Uterine smooth muscle cell (primary cell): ENCODE data around the gene NLRP6. TPM values are rescaled to one million over a fixed set of nuclear protein-coding genes. Genes with fewer than 3 reads are reported as not detected.

Source experiments
- total RNA-seq: library from RNA; depleted of rRNA; stranded (reverse); fragments of >200 nt; gene quantifications from 2 replicates; pipeline ENCODE4 v1.2.3, GENCODE V29; 2014

The NLRP6 gene
- not detected in 2 replicates for total RNA-seq

GRCh38 chr11:278001-278951, at the start of gene NLRP6:
TSS of gene NLRP6 (plus strand) at chr11:278407. CDS start at chr11:278570, 163 bp downstream.

GRCh38 chr11:235997-236773, 42.0 kb upstream of the NLRP6 start, which contains the start of gene SIRT3:
TSS of gene SIRT3 (minus strand) at chr11:236342. CDS start at chr11:236328, 14 bp downstream.

GRCh38 chr11:236774-237767, 41.1 kb upstream of the NLRP6 start, which contains the start of gene PSMD13:
TSS of gene PSMD13 (plus strand) at chr11:236976. CDS start at chr11:237050, 74 bp downstream.

GRCh38 chr11:288478-289397, 10.5 kb downstream of the NLRP6 start, which contains the start of gene PGGHG:
TSS of gene PGGHG (plus strand) at chr11:289126. CDS start at chr11:289817, 691 bp downstream.

GRCh38 chr11:299081-299891, 21.1 kb downstream of the NLRP6 start, which contains the start of gene IFITM5:
TSS of gene IFITM5 (minus strand) at chr11:299526. CDS start at chr11:299490, 36 bp downstream.

GRCh38 chr11:307766-308708, 29.8 kb downstream of the NLRP6 start, which contains the start of gene IFITM2:
TSS of gene IFITM2 (plus strand) at chr11:307816. CDS start at chr11:308193, 377 bp downstream.

GRCh38 chr11:313787-314553, 35.8 kb downstream of the NLRP6 start, which contains the start of gene IFITM1:
TSS of gene IFITM1 (plus strand) at chr11:314040. CDS start at chr11:314171, 131 bp downstream.

Other genes with a start within 250 kb of the NLRP6 start
- not detected in 2 replicates for gene SCGB1C1, start 85.3 kb upstream of the NLRP6 start, total RNA-seq
- 17.9 and 21.6 TPM in 2 replicates for gene BET1L, start 71.0 kb upstream of the NLRP6 start, total RNA-seq
- 126 and 131 TPM in 2 replicates for gene RIC8A, start 70.7 kb upstream of the NLRP6 start, total RNA-seq
- gene SIRT3, start 42.1 kb upstream of the NLRP6 start, total RNA-seq, result 6.2 and 8.2 TPM in 2 replicates
- gene PSMD13, start 41.4 kb upstream of the NLRP6 start, total RNA-seq, result 118 and 202 TPM in 2 replicates
- 7.3 and 10.7 TPM in 2 replicates for gene PGGHG, start 10.7 kb downstream of the NLRP6 start, total RNA-seq
- gene IFITM5, start 21.1 kb downstream of the NLRP6 start, total RNA-seq, result not detected in 2 replicates
- 11.0 and 15.6 TPM in 2 replicates for gene IFITM2, start 29.4 kb downstream of the NLRP6 start, total RNA-seq
- gene IFITM1, start 35.6 kb downstream of the NLRP6 start, total RNA-seq, result 12.1 and 23.9 TPM in 2 replicates
- gene IFITM3, start 42.5 kb downstream of the NLRP6 start, total RNA-seq, result 17.3 and 29.5 TPM in 2 replicates
- gene B4GALNT4, start 91.1 kb downstream of the NLRP6 start, total RNA-seq, result 1.00 and 1.8 TPM in 2 replicates
- gene PKP3, start 115.8 kb downstream of the NLRP6 start, total RNA-seq, result 0.66 and 0.87 TPM in 2 replicates
- 6.0 and 8.2 TPM in 2 replicates for gene SIGIRR, start 136.6 kb downstream of the NLRP6 start, total RNA-seq
- gene ANO9, start 163.6 kb downstream of the NLRP6 start, total RNA-seq, result not detected in 2 replicates
- gene PTDSS2, start 171.9 kb downstream of the NLRP6 start, total RNA-seq, result 46.3 and 58.1 TPM in 2 replicates
- gene RNH1, start 228.8 kb downstream of the NLRP6 start, total RNA-seq, result 402 and 468 TPM in 2 replicates